ENCODE data around the gene TLX3. TPM values are rescaled to one million over a fixed set of nuclear protein-coding genes. Genes with fewer than 3 reads are reported as not detected.
"Not testable (repeated sequence)": the region's sequence is repeated elsewhere in the genome, so short reads cannot be mapped to it uniquely, and the experiment has no call there.

Gene TLX3
- total RNA-seq = not detected in 2 replicates

- DNase-seq = peak; percentile 33
Measured at GRCh38 chr5:171308453-171309275, at the start of gene TLX3. TLX3 (plus strand) TSS chr5:171309248; CDS start chr5:171309366, 118 bp downstream.

DNA sequence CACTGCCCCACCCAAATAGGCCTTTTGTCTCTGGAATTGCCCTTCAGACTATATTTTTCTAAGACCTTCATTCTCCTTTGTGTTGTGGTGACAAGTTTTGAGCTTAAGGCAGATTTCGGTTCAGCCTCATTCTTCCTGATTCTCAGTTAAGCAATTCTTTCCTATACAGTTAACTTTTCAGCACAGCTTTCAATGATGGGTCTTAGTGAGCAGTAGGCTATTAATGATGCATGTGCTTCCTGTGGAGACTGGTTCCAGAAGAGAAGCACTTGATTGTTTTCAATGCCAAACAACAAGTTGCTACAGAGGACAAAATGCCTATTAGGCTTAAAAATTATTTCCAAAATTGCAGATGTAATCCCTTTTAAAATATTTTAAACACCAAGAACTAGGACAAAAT is 47.7 kb upstream of the TLX3 start:
- peak; percentile 27 for DNase-seq

GRCh38 chr5:171261904-171262303 is 47.1 kb upstream of the TLX3 start:
- no peak for DNase-seq

GRCh38 chr5:171263181-171263580 is 45.9 kb upstream of the TLX3 start:
- no peak for DNase-seq

DNA sequence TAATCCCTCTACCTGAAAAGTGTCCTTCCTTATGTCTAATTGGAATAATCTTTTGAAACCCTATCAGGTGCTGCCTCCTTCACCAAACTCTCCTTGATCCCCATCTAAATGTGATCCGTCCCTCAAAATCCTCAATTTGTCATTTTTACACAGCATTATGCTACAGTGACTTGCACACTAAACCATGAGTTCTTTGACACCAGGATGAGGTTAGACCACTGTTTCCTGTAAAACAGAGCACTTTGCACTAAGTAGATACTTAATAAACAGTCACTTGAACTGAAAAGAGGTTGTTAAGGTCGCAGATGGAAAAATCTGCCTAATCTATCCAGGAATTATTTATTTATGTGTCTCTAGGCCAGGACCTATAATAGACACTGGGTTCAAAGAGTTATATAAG is 44.2 kb upstream of the TLX3 start:
- no peak for DNase-seq

DNA sequence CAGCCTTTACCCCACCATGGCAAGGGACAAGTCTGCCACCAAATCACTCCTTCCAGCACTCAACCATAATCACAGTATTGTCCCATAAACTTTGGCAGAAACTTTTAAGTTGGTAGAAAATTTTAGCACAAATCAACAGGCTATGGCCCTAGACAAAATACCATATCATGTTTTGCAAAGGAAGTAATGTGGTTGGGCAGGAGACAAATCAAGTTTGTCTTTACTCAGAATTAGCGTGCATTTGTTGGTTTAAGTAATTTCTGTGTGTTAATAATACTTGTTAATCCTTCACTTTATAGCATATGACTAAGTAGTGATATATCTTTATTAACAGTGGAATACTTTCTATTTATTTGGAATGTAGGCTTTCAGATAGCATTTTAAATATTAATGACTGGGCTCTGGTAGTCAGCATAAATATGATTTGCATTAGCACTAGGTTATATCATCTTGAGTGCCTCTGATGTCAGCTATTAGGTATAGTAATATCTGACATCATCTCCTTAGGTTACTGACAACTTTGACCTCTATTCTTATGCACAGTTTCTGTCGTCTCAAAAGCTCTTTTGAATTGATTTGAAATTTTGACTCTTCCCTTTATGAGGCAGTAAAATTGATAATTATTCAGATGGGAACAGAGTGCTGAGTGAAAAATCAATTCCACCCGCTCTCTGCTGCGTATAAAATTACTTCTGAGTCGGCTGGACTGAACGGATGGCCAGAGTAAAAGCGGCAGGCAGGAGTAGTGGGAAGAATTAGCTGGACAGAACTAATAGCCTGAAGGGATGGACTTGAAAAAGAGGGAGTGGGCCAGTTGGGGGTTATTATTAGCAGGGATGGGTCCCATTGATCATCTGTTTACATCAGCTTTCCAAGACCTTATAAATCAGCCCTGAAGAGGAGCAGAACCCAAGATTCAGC is 40.1 kb upstream of the TLX3 start:
- no peak for DNase-seq

- no peak for DNase-seq
Measured at GRCh38 chr5:171269717-171270116, 39.3 kb upstream of the TLX3 start.

DNA sequence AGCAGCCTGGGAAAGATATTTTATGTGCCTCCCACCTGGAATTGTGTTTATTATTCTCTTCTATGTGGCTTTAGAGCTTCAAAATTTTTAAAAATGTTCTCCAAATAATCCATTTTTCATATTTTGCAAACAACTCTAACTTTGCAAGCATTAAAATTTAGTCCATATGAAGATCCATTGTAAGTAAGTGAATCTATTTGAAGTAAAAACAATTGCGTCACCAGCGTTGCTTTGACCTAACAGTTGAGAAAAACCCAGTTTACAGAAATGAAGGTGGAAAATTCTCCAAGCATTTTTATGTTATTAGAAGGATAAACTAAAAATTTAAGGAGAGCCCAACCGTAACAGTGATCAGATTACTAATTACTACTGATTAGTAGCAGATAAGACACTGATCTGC is 38.9 kb upstream of the TLX3 start:
- DNase-seq = no peak

DNA sequence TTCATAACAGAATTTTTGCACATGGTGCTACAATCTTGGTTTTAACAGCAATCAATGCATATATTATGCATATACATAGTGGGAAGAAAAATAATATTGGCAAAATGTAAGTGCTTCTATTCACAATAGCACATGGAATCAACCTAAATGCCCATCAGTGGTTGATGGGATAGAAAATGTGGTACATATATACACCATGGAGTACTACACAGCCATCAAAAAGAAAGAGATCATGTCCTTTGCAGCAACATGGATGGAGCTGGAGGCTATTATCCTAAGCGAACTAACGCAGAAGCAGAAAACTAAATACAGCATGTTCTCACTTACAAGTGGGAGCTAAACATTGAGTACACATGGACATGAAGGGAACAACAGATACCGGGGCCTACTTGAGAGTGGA is 37.2 kb upstream of the TLX3 start:
- no peak for DNase-seq

GRCh38 chr5:171272996-171273970 is 35.8 kb upstream of the TLX3 start:
- peak; percentile 39 for DNase-seq

GRCh38 chr5:171275841-171276544 is 33.1 kb upstream of the TLX3 start:
- no peak for DNase-seq

DNA sequence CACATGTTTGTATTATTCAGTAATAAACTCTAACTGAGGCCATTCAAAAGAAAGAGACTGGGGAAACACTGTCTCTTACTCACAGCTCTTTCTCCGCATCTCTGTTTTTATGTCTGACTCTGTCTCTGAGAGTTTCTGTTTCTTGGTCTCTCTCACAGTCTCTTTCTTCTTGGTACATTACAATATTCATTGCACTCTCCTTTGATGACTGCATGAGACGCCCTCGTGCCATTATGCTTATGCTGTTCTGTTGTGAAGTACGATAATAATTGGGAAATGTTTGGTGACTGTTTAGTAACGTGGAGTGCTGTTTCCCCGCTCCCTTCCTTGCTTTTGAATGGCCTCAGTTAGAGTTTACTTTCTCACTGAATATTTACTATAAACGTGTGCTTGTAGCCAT is 25.3 kb upstream of the TLX3 start:
- DNase-seq = no peak

DNA sequence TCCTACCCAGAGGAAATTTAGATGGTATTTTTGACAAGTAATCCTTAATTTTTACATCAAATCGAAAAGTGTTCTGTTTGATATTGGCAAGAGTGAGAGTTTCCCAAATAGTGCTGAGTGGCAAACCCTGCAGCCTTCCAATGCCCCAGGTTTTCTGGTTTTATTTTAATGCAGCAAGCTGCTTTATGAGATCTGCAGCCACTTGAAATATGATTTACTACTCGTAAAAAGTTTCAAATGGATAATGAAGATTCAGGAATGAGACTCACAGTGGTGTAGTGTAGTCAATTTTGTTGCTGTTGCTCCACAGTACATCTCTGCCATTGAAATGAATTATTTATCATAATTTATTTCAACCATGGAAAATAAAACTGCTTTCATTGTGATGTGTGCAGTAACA is 23.6 kb upstream of the TLX3 start:
- DNase-seq = no peak

DNA sequence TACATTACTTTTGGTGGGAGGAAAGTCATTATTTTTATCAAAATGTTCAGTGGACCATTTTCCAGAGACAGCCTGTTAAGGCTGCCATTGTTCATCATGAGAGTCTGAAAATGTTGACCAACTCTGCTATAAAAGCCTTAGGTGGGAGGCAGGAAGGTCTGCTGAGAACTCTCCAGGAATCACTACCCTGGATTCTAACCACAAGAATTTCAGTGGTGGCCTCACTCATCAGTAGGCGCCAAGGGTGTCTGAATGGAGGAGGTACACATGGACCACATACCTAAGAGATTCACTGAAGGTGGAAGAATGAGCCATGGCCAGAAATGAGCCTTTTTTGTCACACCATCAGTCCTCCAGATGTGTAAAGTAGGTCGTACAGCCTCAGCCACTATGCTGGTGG is 21.0 kb upstream of the TLX3 start:
- DNase-seq = no peak

DNA sequence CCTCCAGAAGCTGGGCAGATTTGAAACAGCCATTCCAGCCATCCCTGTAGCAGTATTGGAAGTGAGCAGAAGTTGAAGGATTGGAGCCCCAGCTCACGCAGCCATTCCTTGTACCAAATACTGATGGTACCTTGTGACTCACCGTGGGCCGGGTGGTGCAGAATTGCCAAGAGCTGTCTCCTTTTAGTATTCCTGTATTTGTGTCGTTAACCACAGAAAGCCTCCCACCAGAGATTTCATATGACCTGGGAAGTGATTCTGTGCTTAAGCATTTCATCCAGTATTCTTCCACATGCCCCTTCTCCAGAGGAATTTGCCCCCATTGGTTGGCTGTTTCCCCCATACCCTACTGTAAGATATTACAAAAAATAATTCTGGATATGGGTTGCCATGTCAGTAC is 17.7 kb upstream of the TLX3 start:
- no peak for DNase-seq

GRCh38 chr5:171295299-171295698 is 13.7 kb upstream of the TLX3 start:
- DNase-seq = peak; percentile 40

DNA sequence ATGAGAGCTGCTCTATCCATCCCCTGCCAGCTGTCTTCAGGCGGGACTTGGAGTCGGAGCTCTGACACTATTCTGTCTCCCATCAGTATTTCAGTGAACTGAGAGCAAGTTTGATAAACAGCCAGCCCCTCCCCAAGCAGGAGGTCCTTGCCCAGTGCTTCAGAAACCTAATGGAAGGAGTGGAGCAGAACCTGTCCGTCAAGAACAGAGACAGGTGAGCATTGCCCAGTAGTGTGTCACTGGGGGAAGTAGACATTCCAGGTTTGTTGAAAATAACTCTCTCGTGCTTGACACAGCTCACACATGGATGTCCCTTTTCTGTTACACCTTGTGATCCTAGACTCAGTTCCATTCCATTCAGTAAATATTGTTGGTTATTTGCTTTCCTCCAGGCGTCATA is 13.2 kb upstream of the TLX3 start:
- no peak for DNase-seq

GRCh38 chr5:171297941-171298340 is 11.1 kb upstream of the TLX3 start:
- DNase-seq = not testable (repeated sequence)

DNA sequence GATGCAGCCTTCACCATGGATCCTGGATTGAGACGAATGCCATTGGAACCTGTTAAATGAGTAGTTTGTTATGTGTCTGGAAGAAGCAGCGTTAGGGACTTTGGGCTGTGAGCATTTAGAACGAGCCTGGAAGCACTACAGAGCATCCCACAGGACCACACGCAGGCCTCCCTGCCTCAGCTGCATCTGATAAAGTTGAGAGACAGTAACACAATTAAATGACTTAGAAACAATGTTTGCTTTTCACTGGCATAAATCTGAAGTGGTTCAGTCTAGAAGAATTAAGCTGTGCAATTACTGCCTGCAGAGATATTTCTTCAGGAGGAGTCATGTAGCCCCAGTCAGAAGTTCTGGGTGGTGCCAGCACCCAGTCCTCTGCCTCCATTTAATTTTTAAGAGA is 9.8 kb upstream of the TLX3 start:
- no peak for DNase-seq

DNA sequence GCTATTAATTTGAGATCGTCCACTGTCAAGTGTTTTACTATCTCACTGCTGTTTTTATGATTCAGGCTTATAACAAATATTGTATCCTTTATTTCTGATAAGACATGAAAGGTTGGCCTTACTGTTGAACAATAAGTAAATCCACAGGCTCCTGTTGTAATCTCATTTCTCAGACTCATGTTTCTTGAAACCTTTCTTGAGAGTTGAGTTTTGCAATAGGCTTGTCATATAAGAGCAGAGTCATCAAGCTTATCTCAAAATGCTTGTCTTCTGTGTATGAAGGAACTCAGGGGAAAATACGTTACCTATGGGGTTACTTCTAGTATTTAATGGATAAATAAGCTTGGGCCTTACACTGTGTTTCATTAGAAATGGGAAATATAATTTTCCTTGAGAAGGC is 9.2 kb upstream of the TLX3 start:
- no peak for DNase-seq

GRCh38 chr5:171300358-171300757 is 8.7 kb upstream of the TLX3 start:
- no peak for DNase-seq

GRCh38 chr5:171306166-171306565 is 2.9 kb upstream of the TLX3 start:
- no peak for DNase-seq
